Left lung (tissue), 10 donors: ENCODE measurements around the gene SPTBN1. TPM values are rescaled to one million over a fixed set of nuclear protein-coding genes. Genes with fewer than 3 reads are reported as not detected.

Source experiments
- ATAC-seq: fragments of 200-7000 bp; cut with Tn5 transposase; one replicate; pipeline ENCODE4 v1.9.1; 2020; ENCODE audit warnings: moderate library complexity
- DNase-seq, 4 donors: peaks; one replicate each; pipeline ENCODE4 v3.0.0-alpha.2; 2013 to 2020
- H3K27ac ChIP-seq, 2 donors: fragments of 200-600 bp; sonication (generic) in 1 of 2; one replicate each; pipeline versions ENCODE4 v1.5.0 to v1.8.0; 2020 to 2021
- H3K27me3 ChIP-seq, 2 donors: fragments of 200-600 bp; sonication (generic) in 1 of 2; one replicate each; pipeline versions ENCODE4 v1.5.0 to v1.8.0; 2020 to 2021
- H3K36me3 ChIP-seq, 2 donors: fragments of 200-600 bp; sonication (generic) in 1 of 2; one replicate each; pipeline versions ENCODE4 v1.5.0 to v1.8.0; 2020 to 2021
- H3K4me1 ChIP-seq, 2 donors: fragments of 200-600 bp; one replicate each; pipeline ENCODE4 v1.8.0; 2021
- H3K4me3 ChIP-seq, 2 donors: fragments of 200-600 bp; sonication (generic) in 1 of 2; one replicate each; pipeline versions ENCODE4 v1.5.0 to v1.8.0; 2020 to 2021; ENCODE audit warnings: mild to moderate bottlenecking in 1 of 2
- H3K9me3 ChIP-seq, 2 donors: fragments of 200-600 bp; sonication (generic) in 1 of 2; one replicate each; pipeline versions ENCODE4 v1.5.0 to v1.8.0; 2020 to 2021
- CTCF ChIP-seq, 2 donors: fragments of 200-600 bp; sonication (generic) in 1 of 2; IDR thresholded peaks; one replicate each; pipeline versions ENCODE4 v1.5.0 to v1.8.0; 2021; ENCODE audit warnings: antibody characterized with exemption in 2 of 2
- intact Hi-C, 2 donors: fragments of 100-400 bp; cut with DNase I; formaldehyde crosslinking; loops; one replicate each; pipeline versions ENCODE4 v1.11.2 to v1.14.2; 2022
- polyA plus RNA-seq, 6 donors: library from polyadenylated mRNA; unstranded; fragments of 120-200 nt; gene quantifications; one replicate each; pipeline ENCODE4 v1.2.1, GENCODE V29; 2013; ENCODE audit not compliant: insufficient read length in 6 of 6
- total RNA-seq, 2 donors: library from RNA; stranded (reverse); fragmentation: NEBNext Ultra II Directional; extraction: Animal tissue kit (Norgen Biotek cat#: 25700); gene quantifications; one replicate each; pipeline ENCODE4 v1.2.1, GENCODE V29; 2021
- donor health status: DM: no; HTN: yes; CAD: no.
- donor health status: DM: no; HTN: no; CAD: no.

SPTBN1 gene
- total and polyA plus RNA-seq, 8 donors: 441 to 578 (median 543) TPM

GRCh38 chr2:54466870-54467269 lies 10.7 kb downstream of the SPTBN1 start:
- DNase-seq: peak in 2 of 4 donors; percentile 50 to 69
- no peak for ATAC-seq
- peak overlapping the region; percentile 48 to 67 for H3K27ac ChIP-seq
- H3K9me3 ChIP-seq: no peaks in the 10 kb centered on the region
- intact Hi-C loops: no loop called here
- H3K36me3 ChIP-seq: no peaks in the 10 kb centered on the region
- H3K4me1 ChIP-seq: peaks cover 39 to 64% of the 10 kb centered on the region in 2 donors
- H3K4me3 ChIP-seq: no peak overlapping the region
- no peak for TF ChIP-seq CTCF (IDR thresholded peaks at IDR 0.05)
- no peaks in the 10 kb centered on the region for H3K27me3 ChIP-seq

- Histone ChIP-seq H3K36me3 (no peaks in the 10 kb centered on the region), H3K27me3 (no peaks in the 10 kb centered on the region), H3K4me3 (no peak overlapping the region), H3K4me1 (peaks cover 39 to 57% of the 10 kb centered on the region in 2 donors), H3K27ac (peak overlapping the region in 1 of 2 donors; percentile 77), H3K9me3 (no peaks in the 10 kb centered on the region)
- intact Hi-C loops: no loop called here
- DNase-seq (no peak), ATAC-seq (no peak)
- no peak for TF ChIP-seq CTCF (IDR thresholded peaks at IDR 0.05)
Measured at GRCh38 chr2:54468673-54469072, 12.5 kb downstream of the SPTBN1 start.

GRCh38 chr2:54469484-54470053 lies 13.4 kb downstream of the SPTBN1 start:
- H3K4me3 ChIP-seq: no peak overlapping the region
- H3K27ac ChIP-seq: peak overlapping the region; percentile 61 to 77
- no peak for DNase-seq
- H3K9me3 ChIP-seq: no peaks in the 10 kb centered on the region
- no peaks in the 10 kb centered on the region for H3K36me3 ChIP-seq
- no peaks in the 10 kb centered on the region for H3K27me3 ChIP-seq
- intact Hi-C loops: no loop called here
- no peak for TF ChIP-seq CTCF (IDR thresholded peaks at IDR 0.05)
- no peak for ATAC-seq
- H3K4me1 ChIP-seq: peaks cover 39 to 63% of the 10 kb centered on the region in 2 donors

GRCh38 chr2:54470266-54470938 lies 14.3 kb downstream of the SPTBN1 start:
- Histone ChIP-seq H3K9me3 (no peaks in the 10 kb centered on the region), H3K36me3 (no peaks in the 10 kb centered on the region), H3K4me3 (no peak overlapping the region), H3K27me3 (no peaks in the 10 kb centered on the region), H3K4me1 (peaks cover 38 to 64% of the 10 kb centered on the region in 2 donors), H3K27ac (peak overlapping the region; percentile 61 to 77)
- ATAC-seq (peak; percentile 87), DNase-seq (no peak)
- intact Hi-C loops: no loop called here
- TF ChIP-seq CTCF (IDR thresholded peaks at IDR 0.05): no peak

- H3K27ac ChIP-seq: peak overlapping the region; percentile 61 to 77
- intact Hi-C loops: no loop called here
- TF ChIP-seq CTCF (IDR thresholded peaks at IDR 0.05): no peak
- H3K4me3 ChIP-seq: no peak overlapping the region
- H3K9me3 ChIP-seq: no peaks in the 10 kb centered on the region
- no peaks in the 10 kb centered on the region for H3K36me3 ChIP-seq
- peaks cover 38 to 62% of the 10 kb centered on the region in 2 donors for H3K4me1 ChIP-seq
- DNase-seq: peak in 2 of 4 donors; percentile 58 to 67
- H3K27me3 ChIP-seq: no peaks in the 10 kb centered on the region
- ATAC-seq: peak; percentile 32
Measured at GRCh38 chr2:54471221-54471711, 15.1 kb downstream of the SPTBN1 start.
